HG02642 (cell line): ENCODE results near the gene ADAMTS16.

ENCODE experiments used
- ATAC-seq: cut with Tn5 transposase; IDR thresholded peaks from one replicate; pipeline ENCODE4 v1.9.1; 2021; ENCODE audit warnings: mild to moderate bottlenecking; ENCODE audit not compliant: unreplicated experiment, poor library complexity

ADAMTS16 gene

DNA sequence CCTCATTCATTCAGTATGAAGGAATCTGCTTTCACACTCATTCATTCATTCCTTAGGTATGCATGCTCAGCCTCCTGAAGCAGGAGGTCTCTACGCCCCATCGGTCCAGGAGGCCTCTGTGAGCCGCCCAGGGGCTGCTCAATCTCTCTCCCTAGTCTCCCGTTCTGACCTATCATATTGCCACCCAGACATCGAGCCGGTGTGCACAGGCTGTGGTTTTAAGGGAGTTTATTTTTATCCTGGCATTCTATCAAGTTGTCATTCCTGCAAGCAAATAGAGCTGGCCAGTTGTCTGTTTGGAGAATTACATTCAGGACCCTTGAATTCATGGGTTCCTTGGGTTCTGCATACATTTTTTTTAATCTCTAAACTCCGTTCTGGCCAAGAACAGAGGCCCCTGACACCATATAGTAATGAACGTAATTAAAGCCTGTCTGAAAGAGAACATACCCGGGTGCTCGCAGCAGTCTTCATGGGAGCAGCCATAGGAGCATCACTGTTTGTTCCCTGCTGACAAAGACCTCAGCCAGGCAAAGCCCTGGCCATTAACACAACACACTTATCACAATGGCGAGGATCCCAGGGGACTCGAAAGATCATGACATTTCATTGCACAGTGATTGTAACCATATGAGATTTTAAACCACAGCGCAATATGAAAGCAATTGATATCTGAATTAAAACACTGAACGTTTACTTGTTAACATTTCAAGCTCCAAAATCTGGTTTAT lies 80.9 kb downstream of the ADAMTS16 start:
- no peak for ATAC-seq

DNA sequence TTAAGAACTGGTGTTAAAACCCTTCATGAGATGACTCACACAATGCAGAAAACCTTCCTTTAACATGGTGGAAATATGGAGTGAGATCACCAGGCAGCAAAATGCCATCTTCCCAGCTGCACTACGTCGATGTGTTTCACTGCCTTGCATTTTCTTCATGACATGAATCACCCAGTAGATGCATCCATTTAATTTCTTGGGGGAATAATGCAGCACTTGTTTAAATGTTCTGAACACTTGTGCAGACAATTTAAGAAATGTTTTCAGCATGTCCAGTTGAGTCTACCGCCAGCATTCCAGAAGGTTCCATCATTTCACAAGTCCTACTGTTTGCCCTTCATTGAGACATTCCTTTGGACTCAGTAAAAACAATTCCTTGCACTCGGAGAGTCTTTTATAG lies 81.6 kb downstream of the ADAMTS16 start:
- ATAC-seq = no peak

DNA sequence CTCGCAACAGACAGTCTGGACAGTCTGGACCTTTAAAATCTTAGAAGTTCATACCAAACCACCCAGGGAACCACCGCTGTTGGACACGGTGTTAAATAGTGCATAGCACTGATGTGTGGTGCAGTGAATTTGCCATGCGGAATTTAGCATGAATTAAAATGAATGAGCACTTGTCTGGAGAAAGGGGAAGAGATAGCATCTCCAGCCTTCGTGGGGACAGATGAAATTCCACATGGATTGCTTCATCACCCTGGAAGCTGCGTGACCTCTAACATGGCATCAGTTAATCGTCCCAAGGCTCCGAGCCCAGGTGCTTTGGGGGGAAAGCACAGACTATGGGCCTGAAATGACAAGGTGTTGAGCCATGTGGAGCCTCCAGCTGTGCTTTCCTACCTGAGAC lies 91.4 kb downstream of the ADAMTS16 start:
- no peak for ATAC-seq

DNA sequence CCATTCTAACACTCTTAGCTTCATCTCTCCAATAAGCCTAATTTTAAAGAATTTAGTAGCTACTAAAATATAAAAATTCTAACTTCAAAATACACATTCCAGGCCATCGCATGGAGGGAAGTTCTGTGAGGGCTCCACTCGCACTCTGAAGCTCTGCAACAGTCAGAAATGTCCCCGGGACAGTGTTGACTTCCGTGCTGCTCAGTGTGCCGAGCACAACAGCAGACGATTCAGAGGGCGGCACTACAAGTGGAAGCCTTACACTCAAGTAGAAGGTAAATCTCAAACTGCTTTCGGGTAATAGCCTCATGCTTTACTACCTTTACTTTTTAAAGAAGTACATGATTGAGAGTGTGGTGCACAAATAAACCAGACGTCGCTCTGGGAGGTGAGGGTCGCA lies 94.8 kb downstream of the ADAMTS16 start:
- ATAC-seq = no peak

DNA sequence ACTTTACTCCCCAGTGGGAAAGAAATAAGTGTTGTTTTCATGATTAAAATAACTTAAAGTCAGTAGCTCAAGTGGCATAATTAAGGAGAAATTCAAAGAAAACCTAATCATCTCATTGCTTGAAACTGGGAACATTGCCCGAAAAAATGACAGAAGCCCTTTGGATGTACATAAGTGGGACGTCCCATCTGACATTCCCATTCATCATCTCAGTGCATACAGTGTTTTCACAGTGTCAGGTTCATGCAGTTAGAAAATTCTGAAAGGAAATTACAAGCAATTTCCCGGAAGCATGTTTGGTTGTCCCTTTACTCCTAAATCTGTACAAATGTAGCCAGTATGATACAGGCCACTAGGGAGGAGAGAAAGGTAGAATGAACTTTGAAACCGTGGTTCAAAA lies 95.6 kb downstream of the ADAMTS16 start:
- no peak for ATAC-seq

DNA sequence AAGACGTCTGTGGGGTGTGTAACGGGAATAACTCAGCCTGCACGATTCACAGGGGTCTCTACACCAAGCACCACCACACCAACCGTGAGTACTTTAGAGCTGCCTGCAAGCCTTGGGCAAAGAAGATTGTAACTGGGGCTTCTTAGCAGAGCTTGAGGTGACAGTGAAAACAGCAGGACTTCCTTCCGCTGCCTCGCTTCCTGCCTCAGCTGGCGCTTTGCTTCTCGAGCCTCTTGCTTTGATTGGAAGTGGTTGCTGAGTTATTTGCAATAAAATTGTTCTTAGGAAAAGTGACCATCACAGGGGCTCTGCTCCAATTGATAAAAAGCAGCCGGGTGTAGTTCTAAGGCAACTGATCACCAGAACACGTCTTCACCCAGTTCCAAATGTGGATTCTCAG lies 99.1 kb downstream of the ADAMTS16 start:
- ATAC-seq = no peak

DNA sequence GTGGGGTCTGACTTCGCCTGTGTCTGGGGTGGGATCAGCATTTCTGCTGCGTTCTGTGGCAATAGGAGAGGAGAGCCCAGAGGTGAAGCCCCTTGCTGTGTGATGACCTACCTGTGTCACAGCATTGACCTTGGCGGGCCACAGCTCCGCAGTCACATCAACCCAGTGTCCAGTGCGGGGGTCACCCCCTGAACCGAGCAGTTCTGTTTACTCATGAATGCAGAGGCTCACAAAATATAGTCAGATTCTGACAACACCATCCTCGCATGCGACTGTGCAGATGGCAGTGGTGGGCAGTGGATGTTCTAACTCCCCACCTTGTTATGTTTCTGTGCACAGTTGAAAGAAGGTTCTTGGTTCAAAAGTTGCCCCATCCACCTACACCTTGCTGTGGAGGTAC lies 100.1 kb downstream of the ADAMTS16 start:
- ATAC-seq = no peak

DNA sequence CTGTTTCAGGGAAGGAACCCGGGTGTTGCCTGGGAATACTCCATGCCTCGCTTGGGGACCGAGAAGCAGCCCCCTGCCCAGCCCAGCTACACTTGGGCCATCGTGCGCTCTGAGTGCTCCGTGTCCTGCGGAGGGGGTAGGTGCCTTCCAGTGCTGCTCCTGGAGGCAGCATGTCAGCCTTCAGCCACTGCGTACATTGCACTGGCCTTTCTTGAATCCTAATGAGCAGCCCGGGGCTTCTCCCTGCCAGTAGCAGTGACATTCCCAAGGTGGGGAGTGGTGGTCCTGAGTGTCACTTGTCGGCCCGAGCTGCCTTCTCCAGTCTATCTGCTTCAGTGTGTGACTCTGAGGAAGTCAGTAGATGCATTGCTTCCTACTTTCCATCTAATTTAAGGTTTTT lies 101.9 kb downstream of the ADAMTS16 start:
- no peak for ATAC-seq

DNA sequence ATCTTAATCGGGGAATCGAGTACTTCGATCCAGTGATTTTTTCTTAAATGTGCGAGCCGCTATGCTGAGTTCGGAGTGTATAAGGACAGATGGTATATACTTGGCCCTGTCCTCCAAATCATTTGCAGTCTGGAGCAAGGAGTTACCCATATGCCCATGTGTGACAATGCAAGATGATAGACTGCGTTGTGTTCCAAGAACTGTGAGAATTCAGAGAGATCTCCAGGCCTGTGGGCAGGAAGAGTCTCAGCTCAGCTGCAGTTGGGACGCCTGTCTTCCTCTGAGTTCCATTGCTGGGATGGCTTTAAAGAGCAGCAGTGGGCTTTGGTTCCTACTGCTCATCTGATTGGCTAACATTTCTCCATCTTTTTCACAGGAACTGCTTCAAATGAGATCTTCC lies 106.6 kb downstream of the ADAMTS16 start:
- ATAC-seq = no peak

DNA sequence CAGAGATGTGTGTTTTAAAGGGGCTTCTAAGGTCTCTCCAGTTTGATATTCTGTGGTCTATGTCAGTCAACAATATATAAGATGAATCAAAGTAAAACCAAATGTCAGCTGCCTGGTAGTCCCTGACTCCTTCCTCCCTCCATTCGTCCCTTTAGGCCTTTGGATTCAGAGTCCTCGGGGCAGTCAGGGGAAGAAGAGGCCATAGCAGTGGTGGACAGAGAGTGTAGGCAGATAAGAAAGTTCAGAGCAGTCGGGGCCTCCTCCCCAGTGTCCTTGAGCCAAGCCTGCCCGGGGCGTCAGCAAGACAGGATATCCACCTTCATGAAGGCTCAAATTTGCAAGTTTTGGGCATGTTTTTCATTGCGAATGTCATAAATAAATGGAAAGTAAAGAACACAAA lies 110.6 kb downstream of the ADAMTS16 start:
- no peak for ATAC-seq

DNA sequence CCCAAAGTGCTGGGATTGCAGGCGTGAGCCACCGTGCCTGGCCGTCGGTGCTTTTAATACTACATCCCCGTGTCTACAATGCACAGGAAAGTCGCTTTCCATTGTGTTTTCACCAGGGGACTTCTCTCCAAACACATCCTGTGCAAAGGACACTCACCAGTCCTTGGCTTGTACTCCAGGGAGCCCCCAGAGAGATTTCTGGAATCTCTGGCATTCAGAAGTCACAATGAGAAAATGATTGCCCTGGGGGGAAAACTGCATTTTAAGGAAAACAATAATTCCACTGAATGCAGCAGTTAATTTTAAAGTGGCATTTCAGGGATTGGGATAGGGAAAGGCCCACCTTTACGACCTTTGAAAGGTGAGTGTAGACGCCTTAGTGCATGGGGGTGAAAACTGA lies 112.0 kb downstream of the ADAMTS16 start:
- no peak for ATAC-seq

DNA sequence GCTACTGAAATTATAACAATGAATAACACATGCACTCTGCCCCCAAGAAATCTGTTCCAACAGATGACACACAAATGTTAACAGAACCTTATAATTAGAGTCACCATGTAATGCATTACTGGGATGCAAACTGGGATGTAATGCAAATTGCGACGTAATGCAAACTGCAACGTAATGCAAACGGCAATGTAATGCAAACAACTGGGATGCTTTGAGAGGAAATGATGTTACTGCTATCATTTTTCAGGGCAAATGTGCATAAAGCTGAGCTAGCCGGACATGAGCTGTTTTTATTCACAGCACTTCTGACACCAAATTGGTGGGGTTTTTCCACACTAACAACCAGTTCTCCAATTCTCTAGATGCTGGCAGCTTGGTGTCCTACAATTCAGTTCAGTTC lies 117.2 kb downstream of the ADAMTS16 start:
- ATAC-seq = no peak

DNA sequence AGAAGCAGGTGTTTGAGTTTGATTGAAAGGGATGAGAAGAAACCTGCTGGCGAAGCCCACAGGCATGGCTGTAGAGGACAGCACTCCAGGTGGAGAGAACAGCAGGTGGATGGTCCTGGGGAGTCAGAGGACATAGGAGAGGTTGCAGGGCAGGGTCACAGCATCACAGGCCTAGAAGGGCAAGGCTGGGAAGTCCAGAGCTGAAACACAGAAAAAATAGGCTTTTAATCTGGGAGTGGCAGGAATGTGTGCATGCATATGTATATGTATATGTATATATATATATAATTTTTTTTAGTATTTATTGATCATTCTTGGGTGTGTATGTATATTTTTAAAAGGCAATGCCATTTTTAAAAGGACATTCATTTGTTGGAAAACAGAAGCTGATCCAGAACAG lies 118.4 kb downstream of the ADAMTS16 start:
- ATAC-seq = no peak

DNA sequence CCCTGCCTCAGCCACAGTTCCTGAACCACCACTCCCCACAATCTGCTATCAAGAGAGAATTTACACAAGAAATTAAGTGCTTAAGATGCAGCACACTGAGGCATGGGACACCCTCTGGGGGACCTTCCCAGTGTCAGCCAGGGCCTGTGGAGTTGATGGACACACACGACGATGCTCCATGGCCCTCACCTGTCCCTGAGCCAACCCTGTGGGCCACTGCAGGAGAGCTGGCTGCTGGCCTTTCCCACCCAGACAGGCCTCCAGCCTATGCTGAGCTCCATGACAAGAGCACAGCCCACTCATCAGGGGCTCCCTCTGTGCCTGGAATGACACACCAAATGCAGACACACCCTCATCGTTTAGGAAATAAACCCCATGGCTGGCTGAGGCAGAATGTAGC lies 124.6 kb downstream of the ADAMTS16 start:
- no peak for ATAC-seq

DNA sequence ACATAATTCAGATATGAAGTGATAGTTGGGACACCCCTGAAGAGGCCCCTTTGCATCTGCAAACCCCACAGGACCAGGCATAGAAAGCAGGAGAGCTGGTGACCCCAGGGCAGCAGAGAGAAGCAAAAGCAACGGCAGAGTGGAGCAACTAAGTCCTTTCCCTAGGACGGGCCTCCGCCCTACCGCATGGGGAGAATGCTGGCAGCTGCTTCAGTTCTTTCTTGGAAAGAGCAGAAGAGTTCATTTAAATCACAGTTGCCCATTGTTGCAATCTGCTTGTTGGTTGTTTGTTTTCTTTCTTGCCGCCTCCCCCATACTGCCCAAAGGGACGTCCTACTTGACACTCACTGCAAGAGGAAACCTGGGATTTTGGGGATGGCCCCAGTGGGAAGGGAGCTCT lies 126.2 kb downstream of the ADAMTS16 start:
- ATAC-seq = no peak

DNA sequence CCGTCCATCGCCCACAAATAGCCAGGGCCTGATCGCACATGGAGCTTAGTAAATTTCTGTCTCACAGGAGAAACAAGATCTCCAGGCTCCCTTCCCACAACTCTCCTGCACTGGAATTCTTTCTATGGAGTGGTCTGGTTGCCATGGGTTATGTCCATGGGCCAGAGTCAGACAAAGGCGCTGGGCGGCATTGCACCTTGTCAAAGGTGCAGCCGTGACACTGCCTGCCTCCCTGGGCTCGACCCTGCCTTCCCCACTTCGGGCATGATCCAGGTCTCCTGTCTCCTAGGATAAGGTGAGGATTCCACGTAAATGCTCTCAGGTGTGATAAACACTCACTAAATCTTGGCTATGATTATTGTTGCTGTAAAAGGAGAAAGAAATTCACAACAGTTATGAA lies 130.0 kb downstream of the ADAMTS16 start:
- ATAC-seq = no peak

DNA sequence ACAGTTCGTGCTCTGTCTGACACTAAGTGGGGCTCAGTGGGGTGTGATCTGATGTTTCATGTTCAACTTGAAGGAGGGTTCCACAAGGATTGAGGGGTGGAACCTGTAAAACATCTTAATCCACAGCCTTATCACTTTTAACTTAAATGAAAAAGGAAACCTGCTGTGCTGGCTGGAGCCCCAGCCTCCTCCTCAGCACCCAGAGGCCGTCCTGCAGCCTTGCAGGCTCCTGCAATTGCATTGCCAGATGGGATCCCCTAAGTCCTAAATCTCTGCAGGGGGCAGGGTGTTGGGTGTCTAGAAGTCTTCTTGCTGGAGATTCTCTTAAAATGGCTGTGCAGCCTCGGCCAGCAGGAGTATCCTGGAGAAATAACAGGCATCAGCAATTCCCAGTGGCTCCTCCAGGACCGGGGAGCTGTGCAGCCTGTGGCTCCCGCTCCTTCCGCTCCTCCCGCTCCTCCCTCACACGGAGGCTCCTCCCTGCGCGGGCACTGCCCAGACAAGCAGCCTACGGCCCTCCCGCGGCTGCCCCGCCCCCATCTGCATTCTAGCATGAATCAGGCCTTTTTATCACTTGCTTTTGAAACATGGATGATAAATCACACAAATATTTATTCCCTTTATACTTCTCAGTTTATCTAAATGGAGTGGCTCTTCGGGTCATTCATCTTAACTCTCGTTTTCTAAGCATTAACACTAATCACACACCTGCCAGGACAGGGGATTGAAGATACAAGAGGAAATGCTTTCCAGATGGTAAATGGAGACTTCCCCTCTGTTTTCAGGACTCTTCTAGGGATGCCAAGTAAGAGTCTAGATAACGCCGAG lies 131.0 kb downstream of the ADAMTS16 start:
- ATAC-seq = no peak

DNA sequence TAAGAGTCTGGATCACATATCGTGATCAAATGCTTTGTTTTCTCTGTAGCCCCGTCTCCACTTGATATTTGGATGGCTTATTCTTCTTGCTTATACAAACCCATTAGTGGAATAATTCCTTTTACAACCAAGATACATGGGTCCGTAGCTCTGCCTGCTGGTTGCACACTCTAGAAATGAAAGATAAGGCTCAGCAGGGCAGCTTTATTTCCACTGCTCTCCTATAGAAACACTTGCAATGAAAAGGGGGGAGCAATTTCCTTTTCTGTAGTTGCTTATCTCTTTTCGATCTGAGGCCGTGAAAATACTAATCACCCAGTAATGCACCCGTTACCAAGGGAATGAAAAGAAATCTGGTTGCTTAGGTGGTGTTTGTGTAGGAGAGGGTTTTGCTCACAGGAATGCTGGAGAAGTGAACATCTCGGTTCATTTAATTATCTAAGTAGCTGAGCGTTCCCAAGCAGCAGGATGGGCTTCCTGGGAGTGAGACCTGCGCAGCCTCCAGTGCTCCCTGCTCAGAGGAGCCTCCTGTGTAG lies 131.7 kb downstream of the ADAMTS16 start:
- no peak for ATAC-seq

DNA sequence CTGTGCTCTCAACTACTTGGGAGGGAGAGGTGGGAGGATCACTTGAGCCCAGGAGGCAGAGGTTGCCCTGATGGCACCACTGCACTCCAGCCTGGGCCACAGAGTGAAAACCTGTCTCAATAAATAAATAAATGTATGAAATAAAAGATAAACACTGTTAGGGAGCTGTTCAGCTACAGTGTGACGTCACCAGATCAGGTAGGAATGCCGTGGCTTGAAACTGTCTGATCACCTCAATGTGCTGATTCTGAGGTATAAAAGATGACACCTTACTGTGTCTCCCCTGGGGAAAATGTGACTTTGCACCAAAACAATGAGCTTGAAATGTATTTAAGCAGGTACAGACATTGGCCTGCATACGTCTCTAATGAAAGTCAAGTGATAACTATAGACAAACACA lies 133.3 kb downstream of the ADAMTS16 start:
- no peak for ATAC-seq

DNA sequence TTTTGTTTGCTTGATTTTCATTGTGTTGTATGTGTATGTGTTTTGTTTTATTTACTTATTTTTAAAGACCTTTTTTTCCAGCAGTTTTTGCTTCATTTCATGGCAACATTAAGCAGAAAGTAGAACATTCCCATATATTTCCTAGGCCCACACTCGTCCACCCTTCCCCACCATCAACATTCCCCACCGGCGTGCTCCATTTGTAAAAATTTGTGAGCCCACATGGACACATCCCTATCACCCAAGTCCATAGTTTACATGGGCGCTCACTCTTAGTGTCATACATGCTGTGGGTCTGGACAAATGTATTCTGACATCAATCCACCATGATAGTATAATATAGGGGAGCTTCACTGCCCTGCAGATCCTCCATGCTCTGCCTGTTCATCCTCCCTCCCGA lies 133.8 kb downstream of the ADAMTS16 start:
- ATAC-seq = no peak

DNA sequence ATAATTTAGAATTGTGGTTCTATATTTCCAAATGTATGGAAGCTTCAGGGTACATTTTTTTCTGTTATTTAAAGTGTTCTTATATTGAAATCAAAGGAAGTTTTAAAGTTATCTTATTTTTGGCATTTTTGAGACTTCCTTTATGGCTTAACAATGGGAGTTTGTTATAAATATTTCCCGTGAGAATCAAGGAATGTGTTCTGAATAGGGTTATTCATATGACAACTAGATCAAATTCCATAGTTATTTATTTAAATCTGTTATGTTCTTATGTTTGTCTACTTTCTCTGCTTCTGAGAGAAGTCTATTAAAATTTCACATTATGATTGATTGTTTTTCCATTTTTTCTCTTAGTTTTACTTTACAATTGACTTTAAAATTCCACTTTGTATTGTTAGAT lies 135.1 kb downstream of the ADAMTS16 start:
- no peak for ATAC-seq

DNA sequence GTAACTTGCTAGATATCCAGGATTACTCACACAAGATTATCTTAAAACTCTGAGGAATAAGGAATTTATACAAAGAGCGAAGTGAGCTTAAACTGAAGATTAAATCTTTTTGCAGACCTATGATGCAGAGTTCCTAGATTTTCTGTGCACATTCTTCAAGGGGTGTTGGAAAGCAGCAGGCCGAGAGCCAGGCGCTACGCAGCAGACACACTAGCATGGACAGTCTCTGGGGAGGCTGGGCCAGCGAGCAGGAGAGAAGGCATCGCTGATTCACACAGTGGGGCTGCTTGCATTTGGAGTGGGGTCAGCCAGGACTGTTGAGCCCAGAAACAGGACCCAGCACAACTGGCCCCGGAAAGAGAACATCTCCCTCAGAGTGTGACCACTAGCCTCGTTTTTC lies 136.3 kb downstream of the ADAMTS16 start:
- no peak for ATAC-seq
